Nephron progenitor cell (in vitro differentiated cells): ENCODE measurements around the gene NPFFR2.

ENCODE experiments used
- DNase-seq: peaks from one replicate; pipeline ENCODE4 v3.0.0; 2021
- H3K27ac Mint-ChIP-seq: 2 replicates; pipeline ENCODE4 v1.8.0; 2021; ENCODE audit warnings: mild to moderate bottlenecking, moderate library complexity, mixed read lengths
- H3K27me3 Mint-ChIP-seq: 2 replicates; pipeline ENCODE4 v1.8.0; 2021; ENCODE audit warnings: mild to moderate bottlenecking, low read depth, mixed read lengths; ENCODE audit not compliant: poor library complexity
- H3K36me3 Mint-ChIP-seq: 2 replicates; pipeline ENCODE4 v1.8.0; 2021; ENCODE audit warnings: low read depth, mixed read lengths
- H3K4me1 Mint-ChIP-seq: 2 replicates; pipeline ENCODE4 v1.8.0; 2021; ENCODE audit warnings: mixed read lengths
- H3K4me3 Mint-ChIP-seq: 2 replicates; pipeline ENCODE4 v1.8.0; 2021; ENCODE audit warnings: mild to moderate bottlenecking, moderate library complexity, mixed read lengths
- H3K9me3 Mint-ChIP-seq: 2 replicates; pipeline ENCODE4 v1.8.0; 2021; ENCODE audit warnings: mild to moderate bottlenecking, moderate library complexity, mixed read lengths
- CTCF ChIP-seq: fragments of 200-600 bp; sonication (generic); IDR thresholded peaks from 2 replicates; pipeline ENCODE4 v1.5.0; 2021; ENCODE audit warnings: antibody characterized with exemption

NPFFR2 gene

DNA sequence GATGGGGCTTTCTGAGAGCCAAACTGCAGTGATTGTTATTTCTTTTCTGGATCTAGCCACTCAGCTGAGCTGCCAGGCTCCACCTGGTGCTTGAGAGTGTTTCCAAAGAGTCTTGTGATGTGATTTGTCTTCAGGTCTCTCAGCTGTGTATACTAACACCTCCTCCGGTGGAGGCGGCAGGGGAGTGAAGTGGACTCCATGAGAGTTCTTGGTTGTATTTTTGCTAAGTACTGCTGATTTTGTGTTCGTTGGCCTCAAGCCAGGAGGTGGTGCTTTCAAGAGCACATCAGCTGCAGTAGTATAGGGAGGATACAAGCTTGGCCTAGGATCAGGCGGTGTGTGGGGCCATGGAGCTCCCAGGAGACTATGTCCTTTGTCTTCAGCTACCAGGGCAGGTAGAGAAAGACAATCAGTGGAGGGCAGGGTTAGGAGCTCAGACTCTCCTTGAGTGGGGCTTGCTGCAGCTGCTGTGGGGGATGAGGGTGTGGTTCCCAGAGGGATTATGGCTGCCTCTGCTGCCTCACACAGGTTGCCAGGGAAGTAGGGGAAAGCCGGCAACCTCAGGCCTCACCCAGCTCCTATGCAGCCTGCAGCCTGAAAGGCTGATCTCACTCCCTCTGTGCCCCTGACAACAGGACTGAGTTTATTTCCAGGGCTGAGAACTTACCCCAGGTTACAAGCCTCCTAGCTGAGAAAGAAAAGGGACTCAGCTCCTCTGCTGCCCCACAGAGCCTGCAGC, 62.4 kb downstream of the NPFFR2 start:
- Mint-ChIP-seq H3K36me3 (no peaks in the 10 kb centered on the region), H3K9me3 (no peaks in the 10 kb centered on the region), H3K27ac (no peak overlapping the region), H3K4me3 (no peak overlapping the region), H3K27me3 (no peaks in the 10 kb centered on the region), H3K4me1 (no peaks in the 10 kb centered on the region)
- no peak for TF ChIP-seq CTCF
- no peak for DNase-seq

DNA sequence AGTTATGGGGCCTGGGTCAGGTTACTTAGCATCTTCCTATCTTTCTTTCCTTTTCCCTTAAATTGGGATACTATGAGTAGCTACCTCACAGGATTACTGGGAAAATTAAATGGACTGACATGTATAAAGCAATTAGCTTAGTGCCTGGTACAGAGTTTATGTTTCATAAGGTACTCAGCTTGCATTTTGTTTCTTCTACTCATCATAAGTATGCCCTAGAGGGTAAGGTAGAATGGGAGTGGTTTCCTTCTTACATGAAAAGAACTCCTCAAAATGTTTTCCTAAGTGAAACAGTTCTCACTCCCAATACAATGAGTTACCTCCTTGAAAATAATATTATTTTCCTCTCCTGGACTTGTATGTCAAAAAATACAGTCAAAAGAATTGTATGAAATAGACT, 75.7 kb downstream of the NPFFR2 start:
- TF ChIP-seq CTCF = no peak
- no peaks in the 10 kb centered on the region for H3K9me3 Mint-ChIP-seq
- H3K27ac Mint-ChIP-seq = no peak overlapping the region
- no peaks in the 10 kb centered on the region for H3K27me3 Mint-ChIP-seq
- no peak for DNase-seq
- no peaks in the 10 kb centered on the region for H3K4me1 Mint-ChIP-seq
- H3K36me3 Mint-ChIP-seq = no peaks in the 10 kb centered on the region
- H3K4me3 Mint-ChIP-seq = no peak overlapping the region

GRCh38 chr4:72109364-72109763, 77.6 kb downstream of the NPFFR2 start:
- no peak for TF ChIP-seq CTCF
- H3K27ac Mint-ChIP-seq = no peak overlapping the region

DNA sequence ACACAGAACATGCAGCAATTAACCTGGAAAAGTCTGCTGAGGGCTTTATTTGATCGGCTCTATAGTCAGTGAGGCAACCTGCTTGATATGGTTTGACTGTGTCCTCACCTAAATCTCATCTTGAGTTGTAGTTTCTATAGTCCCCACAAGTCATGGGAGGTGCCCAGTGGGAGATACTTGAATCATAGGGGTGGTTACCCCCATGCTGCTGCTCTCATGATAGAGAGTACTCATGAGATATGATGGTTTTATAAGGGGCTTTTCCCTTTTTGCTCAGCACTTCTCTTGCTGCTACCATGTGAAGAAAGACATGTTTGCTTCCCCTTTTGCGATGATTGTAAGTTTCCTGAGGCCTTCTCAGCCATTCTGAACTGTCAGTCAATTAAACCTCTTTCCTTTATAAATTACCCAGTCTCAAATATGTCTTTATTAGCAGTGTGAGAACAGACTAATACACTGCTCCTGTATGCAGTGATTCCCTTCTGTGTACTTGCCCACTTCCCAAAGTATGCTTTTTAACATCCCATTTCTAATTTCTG, 78.2 kb downstream of the NPFFR2 start:
- Mint-ChIP-seq H3K36me3 (no peaks in the 10 kb centered on the region), H3K4me1 (no peaks in the 10 kb centered on the region), H3K27ac (no peak overlapping the region), H3K27me3 (no peaks in the 10 kb centered on the region), H3K4me3 (no peak overlapping the region), H3K9me3 (no peaks in the 10 kb centered on the region)
- no peak for DNase-seq
- TF ChIP-seq CTCF = no peak

More at GRCh38 chr4:72109364-72109763, 77.6 kb downstream of the NPFFR2 start:
- no peaks in the 10 kb centered on the region for H3K36me3 Mint-ChIP-seq
- no peaks in the 10 kb centered on the region for H3K27me3 Mint-ChIP-seq
- DNase-seq = no peak
- no peaks in the 10 kb centered on the region for H3K4me1 Mint-ChIP-seq
- H3K9me3 Mint-ChIP-seq = no peaks in the 10 kb centered on the region
- no peak overlapping the region for H3K4me3 Mint-ChIP-seq

- no peaks in the 10 kb centered on the region for H3K36me3 Mint-ChIP-seq
- H3K9me3 Mint-ChIP-seq = no peaks in the 10 kb centered on the region
- no peak for TF ChIP-seq CTCF
- no peaks in the 10 kb centered on the region for H3K4me1 Mint-ChIP-seq
- DNase-seq = no peak
- no peak overlapping the region for H3K4me3 Mint-ChIP-seq
- no peak overlapping the region for H3K27ac Mint-ChIP-seq
- H3K27me3 Mint-ChIP-seq = no peaks in the 10 kb centered on the region
Measured at GRCh38 chr4:72110886-72111285, 79.1 kb downstream of the NPFFR2 start.

- H3K4me3 Mint-ChIP-seq = no peak overlapping the region
- no peak for DNase-seq
- H3K9me3 Mint-ChIP-seq = no peaks in the 10 kb centered on the region
- H3K4me1 Mint-ChIP-seq = no peaks in the 10 kb centered on the region
- TF ChIP-seq CTCF = no peak
- H3K27ac Mint-ChIP-seq = no peak overlapping the region
- peaks cover 3% of the 10 kb centered on the region for H3K27me3 Mint-ChIP-seq
- H3K36me3 Mint-ChIP-seq = no peaks in the 10 kb centered on the region
Measured at GRCh38 chr4:72111863-72112262, 80.1 kb downstream of the NPFFR2 start.
